ENCODE results near the gene TFF1.

Gene TFF1

DNA sequence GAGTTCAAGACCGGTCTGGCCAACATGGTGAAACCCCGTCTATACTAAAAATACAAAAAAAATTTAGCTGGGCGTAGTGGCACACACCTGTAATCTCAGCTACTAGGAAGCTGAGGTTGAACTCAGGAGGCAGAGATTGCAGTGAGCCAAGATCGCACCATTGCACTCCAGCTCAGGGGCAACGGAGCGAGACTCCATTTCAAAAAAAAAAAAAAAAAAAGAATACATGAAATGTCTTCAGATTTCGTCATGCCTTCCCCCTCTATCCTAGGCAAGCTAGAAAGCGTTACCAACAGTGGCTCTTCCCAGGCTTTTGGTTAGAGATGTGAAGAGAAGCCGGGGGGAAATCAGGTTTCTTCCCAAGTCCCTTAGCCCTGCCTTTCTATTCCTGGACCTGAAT, 3.6 kb downstream of the TFF1 start:
- DNase-seq (ENCODE audit: low read depth in 1 of 2, low spot score in 1 of 2) = no peak

- DNase-seq (ENCODE audit: low read depth in 1 of 2, low spot score in 1 of 2) = no peak
Measured at GRCh38 chr21:42362198-42362597, 4.1 kb downstream of the TFF1 start.

DNA sequence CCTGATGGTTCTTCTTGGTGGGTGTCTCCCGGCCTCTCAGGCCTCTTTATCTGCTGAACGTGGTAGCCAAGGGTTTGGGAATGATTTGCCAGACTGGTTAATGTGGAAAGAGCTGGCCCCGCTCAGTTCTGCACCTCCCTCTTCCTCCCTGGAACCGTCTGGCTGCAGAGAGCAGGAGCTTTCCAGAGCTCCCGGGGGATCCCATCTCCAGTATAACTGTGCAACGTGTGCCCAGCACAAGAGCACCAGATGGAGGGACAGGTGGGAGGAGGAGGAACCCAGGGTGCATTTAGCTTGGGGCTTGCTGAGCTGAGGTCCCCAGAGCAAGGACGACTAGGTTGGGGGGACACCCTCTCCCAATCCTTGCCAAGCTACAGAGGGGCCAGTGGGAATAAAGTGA, 5.0 kb downstream of the TFF1 start:
- no peak for DNase-seq (ENCODE audit: low read depth in 1 of 2, low spot score in 1 of 2)

- DNase-seq (ENCODE audit: low read depth in 1 of 2, low spot score in 1 of 2) = no peak
Measured at GRCh38 chr21:42360317-42360716, 6.0 kb downstream of the TFF1 start.

- DNase-seq (ENCODE audit: low read depth in 1 of 2, low spot score in 1 of 2) = no peak
Measured at GRCh38 chr21:42358937-42359336, 7.4 kb downstream of the TFF1 start.

- no peak for DNase-seq (ENCODE audit: low read depth in 1 of 2, low spot score in 1 of 2)
Measured at GRCh38 chr21:42358261-42358660, 8.1 kb downstream of the TFF1 start.

DNA sequence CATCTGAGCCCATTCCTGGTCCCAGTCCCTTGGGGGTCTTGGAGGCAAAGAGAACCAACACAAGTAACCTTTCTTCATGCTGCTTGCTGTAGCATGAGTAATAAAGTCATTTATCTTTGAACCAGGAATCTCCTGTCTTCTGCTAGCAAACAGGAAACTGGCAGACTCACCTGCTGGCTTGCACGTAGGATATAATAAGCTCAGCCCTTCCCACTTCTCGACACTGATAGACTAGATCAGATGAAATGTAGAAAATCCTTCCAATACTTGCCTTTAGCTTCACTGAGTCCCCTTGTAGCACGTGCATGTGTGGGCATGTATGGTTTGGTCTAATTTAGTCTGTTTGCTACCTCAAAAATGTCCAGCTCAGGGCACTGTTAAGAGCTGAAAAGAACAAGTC, 9.0 kb downstream of the TFF1 start:
- DNase-seq (ENCODE audit: low read depth in 1 of 2, low spot score in 1 of 2) = no peak

- DNase-seq (ENCODE audit: low read depth in 1 of 2, low spot score in 1 of 2) = no peak
Measured at GRCh38 chr21:42356650-42357049, 9.7 kb downstream of the TFF1 start.

DNA sequence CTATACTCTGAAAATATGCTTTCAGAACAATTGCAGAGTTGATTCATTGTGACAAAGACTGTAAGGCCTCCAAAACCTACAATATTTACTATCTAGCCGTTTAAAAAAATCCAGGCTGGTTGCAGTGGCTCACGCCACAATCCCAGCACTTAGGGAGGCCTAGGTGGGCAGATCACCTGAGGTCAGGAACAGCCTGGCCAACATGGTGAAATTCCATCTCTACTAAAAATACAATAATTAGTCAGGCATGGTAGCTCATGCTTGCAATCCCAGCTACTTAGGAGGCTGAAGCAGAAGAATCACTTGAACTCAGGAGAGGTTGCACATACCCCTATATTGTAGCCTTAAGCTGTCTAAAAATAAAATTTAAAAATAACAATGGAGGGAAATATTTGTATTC, 10.3 kb downstream of the TFF1 start:
- no peak for DNase-seq (ENCODE audit: low read depth in 1 of 2, low spot score in 1 of 2)

DNA sequence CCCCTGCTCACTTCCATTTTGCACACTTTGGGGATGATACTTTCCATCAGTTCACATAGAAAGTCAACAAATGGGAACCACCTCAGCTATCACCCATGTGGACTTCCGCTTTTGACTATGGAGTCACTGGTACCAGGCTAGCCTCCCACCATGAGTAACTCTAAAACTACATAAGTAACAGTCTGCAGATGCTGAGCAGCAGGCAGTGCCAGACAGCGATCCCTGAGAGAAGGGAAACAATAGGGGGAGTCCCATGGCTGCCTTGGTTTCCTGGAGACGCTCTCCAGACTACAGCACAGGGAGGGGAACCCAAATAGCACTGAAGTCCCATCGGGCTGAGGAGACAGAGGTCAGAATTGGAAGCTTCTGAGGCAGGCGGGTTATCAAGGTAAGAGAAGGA, 12.7 kb downstream of the TFF1 start:
- DNase-seq (ENCODE audit: low read depth in 1 of 2, low spot score in 1 of 2) = no peak

GRCh38 chr21:42352441-42353095, 13.8 kb downstream of the TFF1 start:
- DNase-seq (ENCODE audit: low read depth in 1 of 2, low spot score in 1 of 2) = no peak

DNA sequence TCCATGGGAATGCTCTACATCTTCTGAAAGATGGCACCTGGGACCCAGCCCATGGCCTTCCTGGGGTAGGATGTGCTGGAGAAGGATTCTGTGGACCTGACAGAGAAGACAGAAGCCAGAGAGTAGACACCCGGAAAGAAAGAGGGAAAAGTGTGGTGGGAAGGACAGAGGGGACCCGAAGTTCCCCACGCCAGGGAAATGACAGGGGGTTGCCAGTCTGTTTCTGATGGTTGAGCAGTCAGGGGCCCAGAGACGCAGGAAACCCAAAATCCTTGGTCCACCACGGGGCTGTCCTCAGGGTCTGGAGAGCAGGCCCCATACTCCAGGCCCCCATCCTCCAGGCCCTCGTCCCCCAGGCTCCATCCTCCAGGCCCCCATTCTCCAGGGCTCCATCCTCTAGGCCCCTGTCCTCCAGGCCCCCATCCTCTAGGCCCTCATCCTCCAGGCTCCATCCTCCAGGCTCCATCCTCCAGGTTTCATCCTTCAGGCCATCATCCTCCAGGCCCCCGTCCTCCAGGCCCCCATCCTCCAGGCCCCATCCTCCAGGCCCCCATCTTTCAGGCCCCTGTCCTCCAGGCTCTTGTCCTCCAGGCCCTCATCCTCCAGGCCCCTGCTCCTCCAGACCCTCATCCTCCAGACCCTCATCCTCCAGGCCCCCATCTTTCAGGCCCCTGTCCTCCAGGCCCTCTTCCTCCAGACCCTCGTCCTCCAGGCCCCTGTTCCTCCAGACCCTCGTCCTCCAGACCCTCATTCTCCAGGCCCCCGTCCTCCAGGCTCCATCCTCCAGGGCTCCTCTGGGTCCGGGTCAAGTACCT, 14.5 kb downstream of the TFF1 start:
- DNase-seq (ENCODE audit: low read depth in 1 of 2, low spot score in 1 of 2) = no peak

GRCh38 chr21:42350927-42351426, 15.4 kb downstream of the TFF1 start, which contains the start of gene TFF2:
Gene TFF2, minus strand, starts transcription at chr21:42350994. Its CDS starts 37 bp downstream, at chr21:42350957.
- no peak for DNase-seq (ENCODE audit: low read depth in 1 of 2, low spot score in 1 of 2)

- DNase-seq (ENCODE audit: low read depth in 1 of 2, low spot score in 1 of 2) = no peak
Measured at GRCh38 chr21:42350318-42350910, 15.9 kb downstream of the TFF1 start.

DNA sequence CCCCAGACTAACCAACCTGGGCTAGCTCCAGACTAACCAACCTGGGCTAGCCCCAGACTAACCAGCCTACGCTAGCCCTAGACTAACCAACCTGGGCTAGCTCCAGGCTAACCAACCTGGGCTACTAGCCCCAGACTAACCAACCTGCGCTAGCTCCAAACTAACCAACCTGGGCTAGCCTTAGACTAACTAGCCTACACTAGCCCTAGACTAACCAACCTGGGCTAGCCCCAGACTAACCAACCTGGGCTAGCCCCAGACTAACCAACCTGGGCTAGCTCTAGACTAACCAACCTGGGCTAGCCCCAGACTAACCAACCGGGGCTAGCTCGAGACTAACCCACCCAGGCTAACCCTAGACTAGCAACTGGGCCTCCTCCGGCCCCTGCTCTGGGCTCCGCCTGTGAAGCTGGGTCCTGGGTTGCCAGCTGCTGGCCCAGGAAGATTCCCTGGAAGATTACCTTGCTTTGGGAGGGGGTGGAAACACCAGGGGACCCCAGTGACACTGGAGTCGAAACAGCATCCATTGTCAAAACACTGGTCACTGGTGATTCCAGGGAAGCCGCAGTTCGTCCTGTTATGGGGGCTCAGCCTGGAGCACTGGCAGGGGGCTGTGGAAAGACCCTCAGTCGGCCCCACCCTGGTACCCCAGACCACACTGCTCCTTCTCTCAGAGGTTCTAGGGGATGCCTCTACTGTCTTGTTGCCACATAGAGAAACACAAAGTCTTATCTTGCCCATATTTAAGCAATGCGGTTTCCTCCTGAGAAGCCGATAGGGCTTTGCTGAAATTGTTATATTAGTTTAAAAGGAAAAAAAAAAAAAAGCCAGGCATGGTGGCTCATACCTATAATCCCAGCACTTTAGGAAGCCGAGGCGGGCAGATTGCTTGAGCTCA, 16.7 kb downstream of the TFF1 start:
- DNase-seq (ENCODE audit: low read depth in 1 of 2, low spot score in 1 of 2) = no peak

DNA sequence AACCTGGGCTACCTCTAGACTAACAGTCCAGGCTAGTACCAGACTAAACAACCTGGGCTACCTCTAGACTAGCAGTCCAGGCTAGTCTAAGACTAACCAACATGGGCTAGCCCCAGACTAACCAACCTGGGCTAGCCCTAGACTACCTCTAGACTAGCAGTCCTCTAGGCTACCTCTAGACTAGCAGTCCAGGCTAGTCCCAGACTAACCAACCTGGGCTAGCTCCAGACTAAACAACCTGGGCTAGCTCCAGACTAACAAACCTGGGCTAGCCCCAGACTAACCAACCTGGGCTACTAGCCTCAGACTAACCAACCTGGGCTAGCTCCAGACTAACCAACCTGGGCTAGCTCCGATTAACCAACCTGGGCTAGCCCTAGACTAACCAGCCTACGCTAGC, 17.6 kb downstream of the TFF1 start:
- DNase-seq (ENCODE audit: low read depth in 1 of 2, low spot score in 1 of 2) = no peak

DNA sequence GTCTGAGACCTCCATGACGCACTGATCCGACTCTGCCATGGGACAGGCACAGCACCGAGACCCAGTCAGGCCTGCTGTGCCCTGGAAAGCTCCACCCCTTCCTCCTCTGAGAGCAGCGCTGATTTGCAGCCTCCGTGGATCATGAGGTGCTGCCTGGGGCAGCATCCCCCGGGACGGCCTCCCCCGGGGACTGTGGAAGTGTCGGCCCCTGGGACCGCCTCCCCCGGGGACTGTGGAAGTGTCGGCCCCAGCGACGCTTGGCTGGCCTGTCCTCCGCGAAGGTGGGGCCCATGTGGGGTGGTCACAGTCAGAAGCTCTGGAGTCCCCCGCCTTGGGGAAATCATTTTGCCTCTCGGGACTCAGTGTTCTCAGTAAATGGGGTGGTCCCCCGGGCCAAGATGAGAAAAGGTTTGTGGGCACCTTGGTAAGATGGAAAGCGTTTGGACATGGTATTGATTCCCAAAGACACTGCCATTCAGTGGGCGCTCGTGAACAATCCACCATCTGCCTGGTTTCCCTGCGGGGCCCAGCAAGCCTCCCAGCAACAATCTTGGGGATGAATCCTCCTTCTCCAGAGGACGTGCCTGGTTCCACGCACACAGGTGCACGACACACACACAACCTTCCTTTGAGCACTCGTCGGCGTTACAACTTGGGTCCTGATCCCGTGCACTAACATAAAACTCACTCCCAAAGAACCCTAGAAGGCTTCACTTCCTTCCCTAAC, 18.6 kb downstream of the TFF1 start:
- DNase-seq (ENCODE audit: low read depth in 1 of 2, low spot score in 1 of 2) = no peak

DNA sequence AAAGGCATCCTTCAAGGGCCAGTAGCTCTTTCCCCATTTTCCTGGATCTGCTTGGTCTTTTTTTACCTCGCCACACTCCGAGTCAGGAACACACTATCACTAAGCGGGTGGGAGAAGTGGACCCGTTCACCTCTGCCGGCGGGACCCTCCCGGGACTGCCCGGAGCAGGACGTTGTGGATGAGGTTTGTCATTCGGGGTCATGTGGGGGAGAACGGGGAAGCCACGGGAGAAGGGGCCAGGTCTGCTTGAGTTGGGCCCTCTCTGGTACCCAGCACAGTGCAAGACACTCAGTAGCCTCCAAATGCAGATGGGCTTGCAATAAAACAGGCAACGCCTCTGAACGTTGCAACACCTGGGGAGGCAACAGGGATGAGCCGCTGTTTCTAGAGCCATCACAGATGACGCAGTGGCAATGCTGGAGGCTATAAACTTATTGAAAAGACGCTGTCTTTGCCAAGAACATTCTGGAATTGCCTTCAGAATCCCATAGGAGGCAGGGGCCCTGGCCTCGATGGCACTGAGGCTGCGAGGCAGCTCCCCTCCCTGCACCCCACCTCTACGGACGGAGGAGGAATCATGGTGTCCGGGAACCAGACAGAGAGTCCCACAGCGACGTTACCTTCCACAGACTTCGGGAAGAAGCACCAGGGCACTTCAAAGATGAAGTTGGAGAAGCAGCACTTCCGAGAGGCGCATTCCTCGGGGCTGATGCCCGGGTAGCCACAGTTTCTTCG, 19.3 kb downstream of the TFF1 start:
- no peak for DNase-seq (ENCODE audit: low read depth in 1 of 2, low spot score in 1 of 2)

DNA sequence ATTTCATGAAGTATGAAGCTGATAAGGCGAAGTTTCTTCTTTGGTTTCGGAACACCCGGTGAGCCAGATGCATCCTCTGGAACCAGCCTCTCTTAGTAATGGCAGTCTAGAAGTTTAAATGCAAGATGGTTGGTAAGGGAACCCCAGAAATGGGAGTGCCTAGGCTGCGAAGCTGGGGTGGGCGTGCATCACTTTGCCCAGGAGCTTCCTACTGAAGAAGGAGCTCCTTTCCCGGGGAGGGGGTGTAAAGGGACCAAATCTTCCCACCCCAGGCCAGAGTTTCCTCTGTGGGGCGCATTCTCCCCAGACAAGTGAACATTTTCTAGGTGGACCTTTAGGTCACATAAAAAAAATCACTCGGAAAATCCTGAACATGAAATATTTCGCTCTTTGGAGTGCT, 19.9 kb downstream of the TFF1 start:
- DNase-seq (ENCODE audit: low read depth in 1 of 2, low spot score in 1 of 2) = no peak

- DNase-seq (ENCODE audit: low read depth in 1 of 2, low spot score in 1 of 2) = no peak
Measured at GRCh38 chr21:42344631-42345030, 21.7 kb downstream of the TFF1 start.

All from activated CD4-positive, alpha-beta T cell treated with anti-CD3 and anti-CD28 coated beads, Interleukin-2, amount 50 U/mL, for 24 hours (primary cell).